Ishikawa (cell line): Measurements from ENCODE around the gene RAB28.

Source experiments
- CEBPB ChIP-seq: IDR thresholded peaks from 2 replicates; pipeline ENCODE4 v1.6.1; 2012
- CREB1 ChIP-seq: IDR thresholded peaks from 2 replicates; pipeline ENCODE4 v1.6.1; 2012; ENCODE audit warnings: low read depth
- EGR1 ChIP-seq: IDR thresholded peaks from 2 replicates; pipeline ENCODE4 v1.6.1; 2012
- EP300 ChIP-seq: IDR thresholded peaks from 2 replicates; pipeline ENCODE4 v1.6.1; 2012; ENCODE audit warnings: borderline replicate concordance
- FOXM1 ChIP-seq: IDR thresholded peaks from 2 replicates; pipeline ENCODE4 v1.6.1; 2012; ENCODE audit warnings: low read depth, borderline replicate concordance
- MAX ChIP-seq: IDR thresholded peaks from 2 replicates; pipeline ENCODE4 v1.6.1; 2012
- NFIC ChIP-seq: IDR thresholded peaks from 2 replicates; pipeline ENCODE4 v1.6.1; 2012
- RAD21 ChIP-seq: IDR thresholded peaks from 2 replicates; pipeline ENCODE4 v1.6.1; 2012; ENCODE audit warnings: low read depth
- REST ChIP-seq: IDR thresholded peaks from 2 replicates; pipeline ENCODE4 v1.6.1; 2012; ENCODE audit warnings: low read depth, mild to moderate bottlenecking
- TAF1 ChIP-seq: IDR thresholded peaks from 2 replicates; pipeline ENCODE4 v1.6.1; 2012; ENCODE audit warnings: low read depth, mild to moderate bottlenecking
- TCF12 ChIP-seq: IDR thresholded peaks from 2 replicates; pipeline ENCODE4 v1.6.1; 2012; ENCODE audit warnings: low read depth
- TEAD4 ChIP-seq: IDR thresholded peaks from 2 replicates; pipeline ENCODE4 v1.6.1; 2012
- USF1 ChIP-seq: IDR thresholded peaks from 2 replicates; pipeline ENCODE4 v1.6.1; 2012
- YY1 ChIP-seq: IDR thresholded peaks from 2 replicates; pipeline ENCODE4 v1.6.1; 2012; ENCODE audit warnings: low read depth
- ZBTB7A ChIP-seq: IDR thresholded peaks from 2 replicates; pipeline ENCODE4 v1.6.1; 2012; ENCODE audit warnings: low read depth

The RAB28 gene

GRCh38 chr4:13386405-13387107, 97.6 kb downstream of the RAB28 start:
- no peak for TF ChIP-seq TCF12
- TF ChIP-seq EGR1 = no peak
- TF ChIP-seq USF1 = no peak
- no peak for TF ChIP-seq CREB1
- no peak for TF ChIP-seq NFIC
- no peak for TF ChIP-seq TAF1
- no peak for TF ChIP-seq FOXM1
- no peak for TF ChIP-seq CEBPB
- no peak for TF ChIP-seq EP300
- TF ChIP-seq REST = no peak
- TF ChIP-seq ZBTB7A = no peak
- no peak for TF ChIP-seq RAD21
- no peak for TF ChIP-seq MAX
- TF ChIP-seq TEAD4 = no peak
- TF ChIP-seq YY1 = no peak

GRCh38 chr4:13384055-13384454, 100.1 kb downstream of the RAB28 start:
- TF ChIP-seq TCF12 (no peak), RAD21 (no peak)

- TF ChIP-seq RAD21 (no peak), YY1 (no peak), CREB1 (no peak), NFIC (no peak), CEBPB (no peak), TCF12 (no peak), EP300 (no peak), USF1 (no peak), REST (no peak), EGR1 (no peak), MAX (no peak), FOXM1 (no peak), TEAD4 (no peak), ZBTB7A (no peak), TAF1 (no peak)
These were observed 105.0 kb downstream of the RAB28 start for GRCh38 chr4:13378973-13379759.

- TF ChIP-seq TCF12 = no peak
- TF ChIP-seq MAX = no peak
- TF ChIP-seq CREB1 = no peak
- TF ChIP-seq USF1 = no peak
- no peak for TF ChIP-seq ZBTB7A
- TF ChIP-seq EGR1 = no peak
- TF ChIP-seq NFIC = no peak
- TF ChIP-seq CEBPB = no peak
- no peak for TF ChIP-seq EP300
- no peak for TF ChIP-seq RAD21
- TF ChIP-seq REST = no peak
These were observed 113.1 kb downstream of the RAB28 start for GRCh38 chr4:13371048-13371447.
